IPS-15b (cell line): ENCODE results near the gene RTN4.
"Not testable (repeated sequence)": the region's sequence is repeated elsewhere in the genome, so short reads cannot be mapped to it uniquely, and the experiment has no call there.

Experiments
- H3K27me3 ChIP-seq: one replicate; pipeline ENCODE4 v1.6.1; 2013; ENCODE audit warnings: low read length; ENCODE audit not compliant: control insufficient read depth, insufficient read depth
- H3K36me3 ChIP-seq: one replicate; pipeline ENCODE4 v1.6.1; 2013; ENCODE audit warnings: low read length; ENCODE audit not compliant: control insufficient read depth, insufficient read depth
- H3K4me1 ChIP-seq: one replicate; pipeline ENCODE4 v1.6.1; 2013; ENCODE audit warnings: mild to moderate bottlenecking, low read length; ENCODE audit not compliant: control insufficient read depth, insufficient read depth
- H3K4me3 ChIP-seq: one replicate; pipeline ENCODE4 v1.5.1; 2013; ENCODE audit warnings: low read depth, low read length
- H3K9ac ChIP-seq: one replicate; pipeline ENCODE4 v1.6.1; 2013; ENCODE audit warnings: low read depth, mild to moderate bottlenecking, low read length
- H3K9me3 ChIP-seq: one replicate; pipeline ENCODE4 v1.6.1; 2013; ENCODE audit warnings: mild to moderate bottlenecking, low read length; ENCODE audit not compliant: control insufficient read depth, insufficient read depth

The RTN4 gene

GRCh38 chr2:55088400-55088799 lies 38.1 kb upstream of the RTN4 start:
- no peaks in the 10 kb centered on the region for H3K36me3 ChIP-seq
- no peaks in the 10 kb centered on the region for H3K27me3 ChIP-seq
- H3K4me1 ChIP-seq = no peaks in the 10 kb centered on the region
- no peak overlapping the region for H3K9ac ChIP-seq
- no peaks in the 10 kb centered on the region for H3K9me3 ChIP-seq
- no peak overlapping the region for H3K4me3 ChIP-seq

- Histone ChIP-seq H3K4me1 (no peaks in the 10 kb centered on the region), H3K4me3 (no peak overlapping the region), H3K36me3 (no peaks in the 10 kb centered on the region), H3K27me3 (no peaks in the 10 kb centered on the region), H3K9me3 (no peaks in the 10 kb centered on the region), H3K9ac (no peak overlapping the region)
Observed at GRCh38 chr2:55087936-55088335, 37.7 kb upstream of the RTN4 start.

GRCh38 chr2:55087501-55087900 lies 37.2 kb upstream of the RTN4 start:
- Histone ChIP-seq H3K9me3 (no peaks in the 10 kb centered on the region), H3K9ac (no peak overlapping the region), H3K4me1 (no peaks in the 10 kb centered on the region), H3K4me3 (no peak overlapping the region), H3K36me3 (no peaks in the 10 kb centered on the region), H3K27me3 (no peaks in the 10 kb centered on the region)

GRCh38 chr2:55085113-55086040 lies 35.1 kb upstream of the RTN4 start:
- H3K4me3 ChIP-seq = no peak overlapping the region

GRCh38 chr2:55084641-55085040 lies 34.4 kb upstream of the RTN4 start:
- no peaks in the 10 kb centered on the region for H3K36me3 ChIP-seq
- H3K4me3 ChIP-seq = no peak overlapping the region
- H3K9ac ChIP-seq = no peak overlapping the region
- no peaks in the 10 kb centered on the region for H3K9me3 ChIP-seq
- H3K4me1 ChIP-seq = no peaks in the 10 kb centered on the region
- no peaks in the 10 kb centered on the region for H3K27me3 ChIP-seq

More at GRCh38 chr2:55085113-55086040, 35.1 kb upstream of the RTN4 start:
- no peaks in the 10 kb centered on the region for H3K27me3 ChIP-seq
- H3K9ac ChIP-seq = no peak overlapping the region
- H3K4me1 ChIP-seq = no peaks in the 10 kb centered on the region
- no peaks in the 10 kb centered on the region for H3K9me3 ChIP-seq
- H3K36me3 ChIP-seq = no peaks in the 10 kb centered on the region

- no peak overlapping the region for H3K4me3 ChIP-seq
- no peaks in the 10 kb centered on the region for H3K36me3 ChIP-seq
- no peaks in the 10 kb centered on the region for H3K4me1 ChIP-seq
- H3K9ac ChIP-seq = no peak overlapping the region
- H3K9me3 ChIP-seq = no peaks in the 10 kb centered on the region
- no peaks in the 10 kb centered on the region for H3K27me3 ChIP-seq
Observed at GRCh38 chr2:55080204-55080738, 30.0 kb upstream of the RTN4 start.

- Histone ChIP-seq H3K4me1 (no peaks in the 10 kb centered on the region), H3K36me3 (no peaks in the 10 kb centered on the region), H3K4me3 (no peak overlapping the region), H3K9me3 (no peaks in the 10 kb centered on the region), H3K9ac (no peak overlapping the region), H3K27me3 (no peaks in the 10 kb centered on the region)
Observed at GRCh38 chr2:55078956-55079355, 28.7 kb upstream of the RTN4 start.

- Histone ChIP-seq H3K9ac (no peak overlapping the region), H3K4me3 (no peak overlapping the region), H3K4me1 (no peaks in the 10 kb centered on the region), H3K9me3 (no peaks in the 10 kb centered on the region), H3K36me3 (no peaks in the 10 kb centered on the region), H3K27me3 (no peaks in the 10 kb centered on the region)
Observed at GRCh38 chr2:55076721-55077120, 26.5 kb upstream of the RTN4 start.

- H3K4me3 ChIP-seq, H3K9ac ChIP-seq, H3K4me1 ChIP-seq, H3K9me3 ChIP-seq, H3K27me3 ChIP-seq, H3K36me3 ChIP-seq: not testable (repeated sequence)
Observed at GRCh38 chr2:55076019-55076418, 25.8 kb upstream of the RTN4 start.

GRCh38 chr2:55073000-55073983 lies 23.0 kb upstream of the RTN4 start:
- Histone ChIP-seq H3K36me3 (no peaks in the 10 kb centered on the region), H3K9ac (no peak overlapping the region), H3K4me1 (no peaks in the 10 kb centered on the region), H3K27me3 (no peaks in the 10 kb centered on the region), H3K9me3 (no peaks in the 10 kb centered on the region), H3K4me3 (no peak overlapping the region)

GRCh38 chr2:55063713-55064323 lies 13.6 kb upstream of the RTN4 start:
- no peak overlapping the region for H3K4me3 ChIP-seq

More at GRCh38 chr2:55063713-55064323, 13.6 kb upstream of the RTN4 start:
- no peaks in the 10 kb centered on the region for H3K27me3 ChIP-seq
- H3K4me1 ChIP-seq = no peaks in the 10 kb centered on the region
- no peaks in the 10 kb centered on the region for H3K36me3 ChIP-seq
- H3K9me3 ChIP-seq = no peaks in the 10 kb centered on the region
- no peak overlapping the region for H3K9ac ChIP-seq
